CD14-positive monocyte (primary cell): ENCODE results near the gene AMTN. TPM values are rescaled to one million over a fixed set of nuclear protein-coding genes. Genes with fewer than 3 reads are reported as not detected.

ENCODE experiments used
- DNase-seq, 3 donors: peaks; one replicate each; pipeline ENCODE4 v3.0.0-alpha.2; 2011 to 2022
- H2AFZ ChIP-seq: 2 replicates; pipeline ENCODE4 v1.6.0; 2012; ENCODE audit warnings: mild to moderate bottlenecking, low read depth, low read length, inconsistent platforms; ENCODE audit not compliant: insufficient read depth, poor library complexity, severe bottlenecking
- H3K27ac ChIP-seq, 2 donors: 1 replicate in 1 of 2; 2 replicates in 1 of 2; pipeline ENCODE4 v1.5.1; 2012 to 2013; ENCODE audit warnings: low read length in 2 of 2, control low read depth in 1 of 2, inconsistent platforms in 1 of 2, low read depth in 1 of 2, mild to moderate bottlenecking in 1 of 2
- H3K27me3 ChIP-seq, 2 donors: one replicate each; pipeline versions ENCODE4 v1.6.0 to v1.6.1; 2011 to 2013; ENCODE audit warnings: low read length in 2 of 2; ENCODE audit not compliant: control insufficient read depth in 2 of 2, insufficient read depth in 2 of 2
- H3K36me3 ChIP-seq, 2 donors: replicated peaks in 1 of 2; 1 replicate in 1 of 2; 2 replicates in 1 of 2; pipeline versions ENCODE4 v1.5.1 to v1.6.1; 2012 to 2013; ENCODE audit warnings: low read length in 2 of 2, control low read depth in 1 of 2, inconsistent platforms in 1 of 2, mild to moderate bottlenecking in 1 of 2; ENCODE audit not compliant: insufficient read depth in 2 of 2, control insufficient read depth in 1 of 2
- H3K4me1 ChIP-seq, 2 donors: 1 replicate in 1 of 2; 2 replicates in 1 of 2; pipeline versions ENCODE4 v1.5.1 to v1.6.1; 2012 to 2013; ENCODE audit warnings: low read length in 2 of 2, control low read depth in 1 of 2, inconsistent platforms in 1 of 2, mild to moderate bottlenecking in 1 of 2, moderate library complexity in 1 of 2; ENCODE audit not compliant: insufficient read depth in 2 of 2, control insufficient read depth in 1 of 2
- H3K4me2 ChIP-seq: replicated peaks from 2 replicates; pipeline ENCODE3; 2012; ENCODE audit warnings: low read length, moderate library complexity, mild to moderate bottlenecking; ENCODE audit not compliant: poor library complexity, severe bottlenecking; ENCODE audit errors: extremely low read depth
- H3K4me3 ChIP-seq, 3 experiments: fragments of 200-600 bp in 1 of 3; sonication (generic) in 1 of 3; replicated peaks in 1 of 3; 1 replicate in 2 of 3; 2 replicates in 1 of 3; pipeline ENCODE4 v1.5.1; 2011 to 2013; ENCODE audit warnings: low read length in 3 of 3, mild to moderate bottlenecking in 3 of 3, control low read depth in 2 of 3, low read depth in 2 of 3, inconsistent platforms in 1 of 3, moderate library complexity in 1 of 3
- H3K79me2 ChIP-seq: 2 replicates; pipeline ENCODE4 v1.6.0; 2012; ENCODE audit warnings: mild to moderate bottlenecking, control low read depth, inconsistent platforms, low read length, moderate library complexity; ENCODE audit not compliant: insufficient read depth
- H3K9ac ChIP-seq: 2 replicates; pipeline ENCODE4 v1.6.0; 2017; ENCODE audit warnings: low read length, mild to moderate bottlenecking; ENCODE audit not compliant: insufficient read depth, poor library complexity, severe bottlenecking
- H3K9me3 ChIP-seq, 2 donors: replicated peaks in 1 of 2; 1 replicate in 1 of 2; 2 replicates in 1 of 2; pipeline versions ENCODE4 v1.5.1 to v1.6.1; 2012 to 2013; ENCODE audit warnings: low read length in 2 of 2, control low read depth in 1 of 2; ENCODE audit not compliant: control insufficient read depth in 1 of 2, insufficient read depth in 1 of 2
- H4K20me1 ChIP-seq: 2 replicates; pipeline ENCODE4 v1.6.0; 2012; ENCODE audit warnings: mild to moderate bottlenecking, low read length, control low read depth, moderate library complexity; ENCODE audit not compliant: insufficient read depth
- H3K27ac Mint-ChIP-seq, 7 donors: one replicate each; pipeline ENCODE4 v1.8.0; 2020; ENCODE audit warnings: mild to moderate bottlenecking in 7 of 7, mixed read lengths in 7 of 7, moderate library complexity in 6 of 7, inconsistent platforms in 2 of 7
- H3K27me3 Mint-ChIP-seq, 3 donors: one replicate each; pipeline ENCODE4 v1.8.0; 2021 to 2022; ENCODE audit warnings: low read depth in 3 of 3, mild to moderate bottlenecking in 3 of 3, mixed read lengths in 3 of 3, moderate library complexity in 3 of 3, inconsistent platforms in 1 of 3
- H3K36me3 Mint-ChIP-seq, 2 donors: one replicate each; pipeline ENCODE4 v1.8.0; 2020; ENCODE audit warnings: mixed read lengths in 2 of 2, inconsistent platforms in 1 of 2, mild to moderate bottlenecking in 1 of 2
- H3K4me1 Mint-ChIP-seq: one replicate; pipeline ENCODE4 v1.8.0; 2020; ENCODE audit warnings: mild to moderate bottlenecking, mixed read lengths
- H3K4me3 Mint-ChIP-seq, 2 donors: one replicate each; pipeline ENCODE4 v1.8.0; 2020; ENCODE audit warnings: mild to moderate bottlenecking in 2 of 2, mixed read lengths in 2 of 2, moderate library complexity in 1 of 2
- H3K9me3 Mint-ChIP-seq, 7 donors: one replicate each; pipeline ENCODE4 v1.8.0; 2020 to 2022; ENCODE audit warnings: mixed read lengths in 7 of 7, mild to moderate bottlenecking in 6 of 7, moderate library complexity in 6 of 7, inconsistent platforms in 2 of 7
- WGBS: methylation state at CpG from one replicate; pipeline ENCODE4 v1.1.5; 2013; ENCODE audit warnings: missing lambda C conversion rate; ENCODE audit not compliant: insufficient coverage; 5-methylcytosine and 5-hydroxymethylcytosine counted together
- intact Hi-C, 2 donors: fragments of 100-400 bp; cut with micrococcal nuclease; formaldehyde crosslinking; loops; one replicate each; pipeline versions ENCODE4 v1.15.0 to v1.15.1; 2023
- polyA plus RNA-seq, 3 donors: library from polyadenylated mRNA; depleted of rRNA in 1 of 3; unstranded in 2 of 3; stranded (reverse) in 1 of 3; fragments of 300-500 nt in 2 of 3; fragments of >200 nt in 1 of 3; fragmentation: Illumina TruSeq in 2 of 3; gene quantifications; 1 replicate in 2 of 3; 2 replicates in 1 of 3; pipeline ENCODE4 v1.2.3, GENCODE V29; 2012 to 2021
- TF ChIP-seq, protein P1 (sequence below): fragments of 200-600 bp; IDR thresholded peaks from one replicate; pipeline ENCODE4 v1.8.0; 2022; ENCODE audit warnings: antibody characterized with exemption, mild to moderate bottlenecking

Gene AMTN
- polyA plus RNA-seq, 3 donors: not detected

- H3K9me3 ChIP-seq: peaks cover 0 to 14% of the 10 kb centered on the region in 2 donors
- Mint-ChIP-seq H3K4me1 (no peaks in the 10 kb centered on the region), H3K36me3 (no peaks in the 10 kb centered on the region), H3K27me3 (no peaks in the 10 kb centered on the region), H3K4me3 (no peak overlapping the region), H3K9me3 (peaks cover 3 to 25% (median 8%) of the 10 kb centered on the region in 7 donors), H3K27ac (no peak overlapping the region)
- no peaks in the 10 kb centered on the region for H3K79me2 ChIP-seq
- H3K4me1 ChIP-seq: no peaks in the 10 kb centered on the region
- H3K27ac ChIP-seq: no peak overlapping the region
- H3K4me2 ChIP-seq: no peak overlapping the region
- H3K4me3 ChIP-seq: no peak overlapping the region
- no peaks in the 10 kb centered on the region for H3K27me3 ChIP-seq
- no peak for DNase-seq
- TF ChIP-seq, protein P1, sequence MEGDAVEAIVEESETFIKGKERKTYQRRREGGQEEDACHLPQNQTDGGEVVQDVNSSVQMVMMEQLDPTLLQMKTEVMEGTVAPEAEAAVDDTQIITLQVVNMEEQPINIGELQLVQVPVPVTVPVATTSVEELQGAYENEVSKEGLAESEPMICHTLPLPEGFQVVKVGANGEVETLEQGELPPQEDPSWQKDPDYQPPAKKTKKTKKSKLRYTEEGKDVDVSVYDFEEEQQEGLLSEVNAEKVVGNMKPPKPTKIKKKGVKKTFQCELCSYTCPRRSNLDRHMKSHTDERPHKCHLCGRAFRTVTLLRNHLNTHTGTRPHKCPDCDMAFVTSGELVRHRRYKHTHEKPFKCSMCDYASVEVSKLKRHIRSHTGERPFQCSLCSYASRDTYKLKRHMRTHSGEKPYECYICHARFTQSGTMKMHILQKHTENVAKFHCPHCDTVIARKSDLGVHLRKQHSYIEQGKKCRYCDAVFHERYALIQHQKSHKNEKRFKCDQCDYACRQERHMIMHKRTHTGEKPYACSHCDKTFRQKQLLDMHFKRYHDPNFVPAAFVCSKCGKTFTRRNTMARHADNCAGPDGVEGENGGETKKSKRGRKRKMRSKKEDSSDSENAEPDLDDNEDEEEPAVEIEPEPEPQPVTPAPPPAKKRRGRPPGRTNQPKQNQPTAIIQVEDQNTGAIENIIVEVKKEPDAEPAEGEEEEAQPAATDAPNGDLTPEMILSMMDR: no peak
- no peak overlapping the region for H2AFZ ChIP-seq
- H3K36me3 ChIP-seq: no peaks in the 10 kb centered on the region
- no peak overlapping the region for H3K9ac ChIP-seq
- no peaks in the 10 kb centered on the region for H4K20me1 ChIP-seq
- intact Hi-C loops: no loop called here
Observed at GRCh38 chr4:70575964-70576363, 57.6 kb downstream of the AMTN start.

DNA sequence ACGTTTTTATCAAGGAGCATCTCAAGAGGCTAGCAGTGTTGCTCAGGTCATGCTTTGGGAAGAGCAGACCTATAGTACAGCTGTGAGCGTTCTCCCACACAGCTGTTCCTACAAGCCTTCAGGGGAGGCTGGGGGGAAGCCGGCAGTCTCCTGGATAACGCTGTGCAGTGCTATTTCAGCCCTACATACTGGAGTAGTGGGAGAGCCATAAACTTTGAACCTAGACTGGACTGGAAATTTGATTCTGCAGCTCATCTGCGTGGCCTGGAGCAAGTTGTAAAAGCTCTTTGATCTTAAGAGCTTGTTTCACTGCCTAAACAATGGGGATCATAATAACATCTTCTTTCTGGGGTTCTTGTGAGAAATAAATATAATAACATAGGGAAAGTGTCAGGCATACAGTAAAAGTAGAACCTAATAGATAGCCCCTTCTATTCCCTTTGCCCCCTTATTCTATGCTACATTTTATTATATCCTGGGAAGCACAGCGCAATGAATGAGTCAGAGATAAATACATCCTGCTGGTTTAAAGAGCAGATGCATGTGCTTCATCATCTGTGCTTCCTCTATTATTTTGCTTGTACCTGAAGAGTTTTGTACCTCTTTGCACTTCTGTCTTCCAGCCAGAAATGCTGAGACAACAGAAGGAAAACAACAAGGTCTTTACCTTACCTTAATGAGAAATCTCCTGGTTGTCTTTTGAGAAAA is 59.0 kb downstream of the AMTN start:
- H3K9me3 Mint-ChIP-seq: peaks cover 1 to 16% (median 6%) of the 10 kb centered on the region in 7 donors
- H3K4me1 ChIP-seq: no peaks in the 10 kb centered on the region
- no peaks in the 10 kb centered on the region for H3K79me2 ChIP-seq
- no peak overlapping the region for H3K4me2 ChIP-seq
- intact Hi-C loops: no loop called here
- no peaks in the 10 kb centered on the region for H3K36me3 Mint-ChIP-seq
- TF ChIP-seq, protein P1: no peak
- no peaks in the 10 kb centered on the region for H3K27me3 Mint-ChIP-seq
- H3K9ac ChIP-seq: no peak overlapping the region
- no peak for DNase-seq
- H3K4me3 ChIP-seq: no peak overlapping the region
- no peaks in the 10 kb centered on the region for H3K27me3 ChIP-seq
- no peak overlapping the region for H2AFZ ChIP-seq
- no peak overlapping the region for H3K27ac Mint-ChIP-seq
- no peaks in the 10 kb centered on the region for H4K20me1 ChIP-seq
- no peaks in the 10 kb centered on the region for H3K4me1 Mint-ChIP-seq
- 91% methylated on average over 4 of the region's 6 CpGs for WGBS
- no peak overlapping the region for H3K4me3 Mint-ChIP-seq
- H3K27ac ChIP-seq: no peak overlapping the region
- peaks cover 0 to 4% of the 10 kb centered on the region in 2 donors for H3K9me3 ChIP-seq
- no peaks in the 10 kb centered on the region for H3K36me3 ChIP-seq
